HG03135 (cell line): ENCODE measurements around the gene LRRC31.

Experiments
- ATAC-seq: cut with Tn5 transposase; IDR thresholded peaks from one replicate; pipeline ENCODE4 v1.9.1; 2021; ENCODE audit warnings: mild to moderate bottlenecking, moderate library complexity; ENCODE audit not compliant: unreplicated experiment

The LRRC31 gene

DNA sequence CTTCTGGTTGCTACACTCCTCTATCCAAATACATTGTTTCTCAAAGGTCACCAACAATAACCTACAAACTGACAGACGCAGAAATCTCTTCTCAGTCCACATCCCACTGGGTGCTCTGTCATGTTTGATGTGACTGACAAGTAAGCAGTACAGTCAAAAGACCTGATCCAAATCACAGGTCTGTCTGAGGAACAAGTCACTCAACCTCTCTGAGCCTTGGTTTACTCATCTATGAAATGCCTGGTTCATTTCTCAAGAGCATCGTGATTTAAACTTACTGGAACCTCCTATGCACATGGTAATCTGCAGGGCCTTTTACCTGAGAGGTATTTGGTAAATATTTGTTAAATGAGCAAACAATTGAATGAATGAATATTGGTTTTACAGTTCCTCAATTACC is 5.5 kb downstream of the LRRC31 start:
- ATAC-seq = no peak

GRCh38 chr3:169863458-169863899 is 6.3 kb downstream of the LRRC31 start:
- peak; percentile 68 for ATAC-seq

- ATAC-seq = no peak
Observed at GRCh38 chr3:169861871-169862270, 7.9 kb downstream of the LRRC31 start.

DNA sequence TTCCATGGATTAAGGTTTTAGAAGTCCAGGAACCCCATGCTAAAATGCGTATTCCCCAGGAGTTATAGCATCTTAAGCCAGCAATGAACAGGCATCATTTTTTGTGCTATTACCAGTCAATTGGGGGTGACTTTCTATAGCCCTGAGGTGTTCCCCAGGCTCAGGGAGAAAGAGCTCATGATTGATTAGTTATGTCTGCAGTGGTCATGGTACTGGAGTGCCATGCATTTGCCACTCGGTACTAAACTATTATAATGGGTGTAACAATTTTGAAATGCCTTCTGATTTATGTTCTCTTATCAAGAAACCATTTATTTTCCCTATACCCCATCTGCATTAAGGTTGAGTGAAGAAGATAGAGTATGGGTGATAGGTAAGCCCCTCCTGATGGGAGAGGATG is 11.9 kb downstream of the LRRC31 start:
- ATAC-seq = no peak

- no peak for ATAC-seq
Observed at GRCh38 chr3:169855514-169855913, 14.2 kb downstream of the LRRC31 start.

- ATAC-seq = no peak
Observed at GRCh38 chr3:169850618-169851017, 19.1 kb downstream of the LRRC31 start.

- ATAC-seq = no peak
Observed at GRCh38 chr3:169848741-169849140, 21.0 kb downstream of the LRRC31 start.

DNA sequence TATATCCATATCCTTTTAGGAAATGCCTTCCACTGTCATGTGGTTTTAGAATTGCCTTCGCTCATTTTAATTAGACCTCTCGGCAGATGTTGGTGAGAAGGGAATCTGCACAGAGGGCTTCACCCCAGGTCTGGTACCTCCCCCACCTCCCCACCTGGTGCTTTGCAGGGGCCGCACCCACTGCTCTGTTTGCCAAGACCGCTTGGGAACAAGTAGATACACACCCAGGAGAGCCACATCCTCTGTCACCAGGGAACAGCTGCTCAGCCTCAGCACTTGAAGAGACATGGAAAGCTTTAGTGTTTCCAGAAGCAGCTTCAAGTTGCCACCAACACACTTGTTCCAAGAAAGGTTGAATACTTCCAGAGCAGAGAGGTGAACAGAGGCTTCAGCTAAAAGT is 21.8 kb downstream of the LRRC31 start:
- ATAC-seq = no peak

DNA sequence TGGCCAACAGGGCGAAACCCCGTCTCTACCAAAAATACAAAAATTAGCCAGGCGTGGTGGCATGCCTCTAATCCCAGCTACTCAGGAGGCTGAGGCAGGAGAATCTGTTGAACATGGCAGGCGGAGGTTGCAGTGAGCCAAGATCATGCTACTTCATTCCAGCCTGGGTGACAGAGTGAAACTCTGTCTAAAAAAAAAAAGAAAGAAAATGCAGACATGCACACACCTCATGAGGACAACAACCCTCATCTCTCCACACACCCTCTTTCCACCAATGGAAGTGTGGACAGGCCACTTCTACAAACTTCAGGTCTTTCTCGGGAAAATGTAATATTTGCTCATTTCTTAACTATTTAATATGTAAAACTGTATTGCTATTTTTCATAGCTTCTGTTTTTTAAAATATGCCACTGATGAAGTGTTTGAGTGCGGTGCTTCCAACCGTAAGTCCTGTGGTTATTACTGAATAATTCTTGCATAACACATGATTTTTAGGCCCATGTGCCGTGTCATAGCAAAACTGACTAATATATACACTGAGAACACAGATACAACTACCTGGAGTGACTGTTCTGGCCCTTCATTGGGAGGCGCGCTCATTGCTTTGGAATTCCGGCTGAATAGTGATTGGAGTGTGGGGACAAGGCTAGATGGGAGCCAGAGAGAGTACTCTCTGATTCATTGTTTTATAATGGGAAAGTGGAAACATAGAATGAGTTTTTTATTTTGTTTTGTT is 23.1 kb downstream of the LRRC31 start:
- ATAC-seq = peak; percentile 95

GRCh38 chr3:169842960-169843359 is 26.8 kb downstream of the LRRC31 start:
- no peak for ATAC-seq

GRCh38 chr3:169841171-169841570 is 28.6 kb downstream of the LRRC31 start:
- ATAC-seq = peak; percentile 64

GRCh38 chr3:169838511-169839030 is 31.2 kb downstream of the LRRC31 start:
- no peak for ATAC-seq

GRCh38 chr3:169836942-169837275 is 32.8 kb downstream of the LRRC31 start:
- ATAC-seq = no peak

- peak; percentile 81 for ATAC-seq
Observed at GRCh38 chr3:169836078-169836941, 33.4 kb downstream of the LRRC31 start.

GRCh38 chr3:169835533-169835932 is 34.2 kb downstream of the LRRC31 start:
- ATAC-seq = no peak

DNA sequence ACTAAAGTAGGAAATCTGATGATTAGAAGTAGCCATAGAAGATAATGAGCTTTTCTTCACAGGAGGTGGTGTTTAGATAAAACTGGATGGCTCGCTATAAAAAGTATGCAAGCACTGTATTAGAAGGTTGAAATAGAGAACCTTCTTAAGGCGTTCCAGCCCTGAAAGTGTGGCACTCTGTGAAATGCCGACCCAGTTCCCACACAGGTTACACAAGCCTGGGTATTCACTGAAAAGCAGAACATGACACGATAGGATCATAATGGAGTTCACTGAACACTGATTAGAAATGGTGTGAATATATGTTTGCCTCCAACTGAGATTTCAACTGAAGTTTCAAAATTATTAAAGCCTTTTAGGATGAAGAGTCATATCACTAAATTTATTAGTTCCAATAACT is 42.0 kb downstream of the LRRC31 start:
- no peak for ATAC-seq

DNA sequence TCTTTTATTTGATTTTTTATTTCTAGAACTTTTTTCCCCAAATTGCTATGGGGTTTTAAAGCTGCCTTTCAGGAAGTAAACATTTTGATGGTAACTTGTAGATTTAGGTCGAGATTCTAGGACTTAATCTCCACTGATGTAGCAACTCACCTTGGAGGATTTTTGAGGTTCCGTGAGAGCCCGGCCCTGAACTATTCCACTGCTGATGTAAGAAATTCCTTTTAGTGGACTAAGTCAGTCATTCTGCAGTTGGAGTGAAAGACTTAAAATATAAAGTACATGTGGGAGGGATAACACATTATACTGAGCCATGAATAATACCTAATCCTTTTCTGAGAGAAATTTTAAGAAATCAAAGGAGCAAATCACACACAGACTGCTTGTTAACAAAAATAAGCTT is 44.4 kb downstream of the LRRC31 start:
- ATAC-seq = no peak

GRCh38 chr3:169822983-169823382 is 46.8 kb downstream of the LRRC31 start:
- ATAC-seq = no peak

DNA sequence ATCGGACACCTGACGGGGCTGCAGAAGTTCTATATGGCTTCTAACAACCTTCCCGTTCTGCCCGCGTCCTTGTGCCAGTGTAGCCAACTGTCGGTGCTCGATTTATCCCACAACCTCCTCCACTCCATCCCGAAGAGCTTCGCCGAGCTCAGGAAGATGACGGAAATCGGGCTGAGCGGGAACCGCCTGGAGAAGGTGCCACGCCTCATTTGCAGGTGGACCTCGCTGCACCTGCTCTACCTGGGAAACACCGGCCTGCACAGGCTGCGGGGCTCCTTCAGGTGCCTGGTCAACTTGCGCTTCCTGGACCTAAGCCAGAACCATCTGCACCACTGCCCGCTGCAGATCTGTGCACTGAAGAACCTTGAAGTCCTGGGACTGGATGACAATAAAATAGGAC is 47.2 kb downstream of the LRRC31 start:
- no peak for ATAC-seq

- no peak for ATAC-seq
Observed at GRCh38 chr3:169822091-169822490, 47.6 kb downstream of the LRRC31 start.

- ATAC-seq = no peak
Observed at GRCh38 chr3:169818316-169818715, 51.4 kb downstream of the LRRC31 start.

DNA sequence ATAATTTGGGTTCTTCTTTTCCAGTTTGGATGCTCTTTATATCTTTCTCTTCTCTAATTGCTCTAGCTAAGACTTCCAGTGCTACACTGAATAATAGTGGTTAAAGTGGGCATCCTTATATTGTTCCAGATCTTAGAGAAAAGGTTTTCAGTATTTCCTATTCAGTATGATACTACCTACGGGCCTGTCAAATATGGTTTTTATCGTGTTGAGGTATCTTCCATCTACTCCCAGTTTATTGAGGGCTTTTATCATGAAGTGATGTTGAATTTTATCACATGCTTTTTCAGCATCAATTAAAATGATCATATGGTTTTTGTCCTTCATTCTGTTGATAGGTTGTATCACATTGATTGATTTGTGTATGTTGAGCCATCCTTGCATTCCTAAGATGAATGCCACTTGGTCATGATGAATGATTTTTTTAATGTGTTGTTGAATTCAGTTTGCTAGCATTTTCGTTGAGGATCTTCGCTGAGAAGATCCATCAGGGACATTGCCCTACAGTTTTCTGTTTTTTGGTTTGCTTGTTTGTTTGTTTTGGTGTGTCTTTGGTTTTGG is 54.1 kb downstream of the LRRC31 start:
- ATAC-seq = no peak
